Measurements from ENCODE around the gene IRX2.

- TF ChIP-seq CTCF (IDR thresholded peaks at IDR 0.05) (no peak), POLR2AphosphoS5 (IDR thresholded peaks at IDR 0.05; ENCODE audit: low read depth, low read length) (no peak), REST (IDR thresholded peaks at IDR 0.05; ENCODE audit: insufficient read depth in 1 of 2, low read depth in 2 of 2, low read length in 1 of 2) (no peak)
These were observed 50.6 kb downstream of the IRX2 start for GRCh38 chr5:2700876-2701275.
